GM23338 (cell line): ENCODE results near the gene MMAB. TPM values are rescaled to one million over a fixed set of nuclear protein-coding genes. Genes with fewer than 3 reads are reported as not detected.

Source experiments
- ATAC-seq: fragments of 200-7000 bp; cut with Tn5 transposase; 3 replicates; pipeline ENCODE4 v1.9.1; 2020
- DNase-seq: peaks from one replicate; pipeline ENCODE4 v3.0.0-alpha.2; 2015; ENCODE audit warnings: low spot score
- H2AFZ ChIP-seq: fragments of 200-600 bp; sonication (generic); 2 replicates; pipeline ENCODE4 v1.8.0; 2016; ENCODE audit warnings: antibody characterized with exemption, mild to moderate bottlenecking, moderate library complexity
- H3F3A ChIP-seq: fragments of 200-600 bp; sonication (generic); replicated peaks from 2 replicates; pipeline ENCODE4 v1.8.0; 2017; ENCODE audit warnings: antibody characterized with exemption, mixed run types, low read depth
- H3K27ac ChIP-seq: fragments of 200-600 bp; sonication (generic); 2 replicates; pipeline ENCODE4 v1.6.1; 2016; ENCODE audit warnings: low read depth
- H3K27me3 ChIP-seq: fragments of 200-600 bp; sonication (generic); 2 replicates; pipeline ENCODE4 v1.8.0; 2016; ENCODE audit warnings: mild to moderate bottlenecking, mixed run types, moderate library complexity; ENCODE audit not compliant: insufficient read depth
- H3K36me3 ChIP-seq: fragments of 200-600 bp; sonication (generic); 2 replicates; pipeline ENCODE4 v1.8.0; 2016; ENCODE audit warnings: mild to moderate bottlenecking; ENCODE audit not compliant: insufficient read depth
- H3K4me1 ChIP-seq: fragments of 200-600 bp; sonication (generic); 2 replicates; pipeline ENCODE4 v1.8.0; 2016; ENCODE audit warnings: mild to moderate bottlenecking, moderate library complexity; ENCODE audit not compliant: insufficient read depth
- H3K4me2 ChIP-seq: fragments of 200-600 bp; sonication (generic); 2 replicates; pipeline ENCODE4 v1.7.1; 2017; ENCODE audit warnings: mixed run types
- H3K4me3 ChIP-seq: fragments of 200-600 bp; sonication (generic); 2 replicates; pipeline ENCODE4 v1.6.1; 2016; ENCODE audit warnings: mixed run types
- H3K79me2 ChIP-seq: fragments of 200-600 bp; sonication (generic); replicated peaks from 2 replicates; pipeline ENCODE4 v1.8.0; 2017; ENCODE audit warnings: mild to moderate bottlenecking; ENCODE audit not compliant: insufficient read depth
- H3K9me2 ChIP-seq: fragments of 200-600 bp; sonication (generic); 2 replicates; pipeline ENCODE4 v1.8.0; 2017; ENCODE audit not compliant: insufficient read depth
- H4K20me1 ChIP-seq: fragments of 200-600 bp; sonication (generic); replicated peaks from 2 replicates; pipeline ENCODE4 v1.8.0; 2017; ENCODE audit warnings: mild to moderate bottlenecking; ENCODE audit not compliant: insufficient read depth
- H3K27ac Mint-ChIP-seq: 2 replicates; pipeline ENCODE4 v1.8.0; 2020; ENCODE audit warnings: inconsistent platforms, mild to moderate bottlenecking, moderate library complexity, mixed read lengths
- H3K27me3 Mint-ChIP-seq: 3 replicates; pipeline ENCODE4 v1.8.0; 2022; ENCODE audit warnings: low read depth, mild to moderate bottlenecking, moderate library complexity, mixed read lengths, inconsistent platforms; ENCODE audit not compliant: insufficient read depth, poor library complexity
- H3K36me3 Mint-ChIP-seq: 3 replicates; pipeline ENCODE4 v1.8.0; 2021; ENCODE audit warnings: low read depth, mild to moderate bottlenecking, inconsistent platforms, moderate library complexity, mixed read lengths
- H3K4me1 Mint-ChIP-seq: 3 replicates; pipeline ENCODE4 v1.8.0; 2020; ENCODE audit warnings: mild to moderate bottlenecking, inconsistent platforms, mixed read lengths
- H3K4me3 Mint-ChIP-seq: 3 replicates; pipeline ENCODE4 v1.8.0; 2021; ENCODE audit warnings: moderate library complexity, mild to moderate bottlenecking, inconsistent platforms, mixed read lengths
- H3K9me3 Mint-ChIP-seq: 3 replicates; pipeline ENCODE4 v1.8.0; 2020; ENCODE audit warnings: moderate library complexity, mild to moderate bottlenecking, inconsistent platforms, mixed read lengths
- CREB1 ChIP-seq: fragments of 250-450 bp; sonication (Bioruptor Pico); IDR thresholded peaks from 2 replicates; pipeline ENCODE4 v1.5.0; 2020; ENCODE audit warnings: low read depth, mild to moderate bottlenecking, moderate library complexity
- CTCF ChIP-seq, 2 experiments: fragments of 200-600 bp in 1 of 2; sonication (generic) in 1 of 2; conservative IDR thresholded peaks; 2 replicates each; pipeline versions ENCODE4 v1.5.1 to v1.6.1; 2016 to 2017; ENCODE audit warnings: antibody characterized with exemption in 2 of 2, low read depth in 2 of 2, mild to moderate bottlenecking in 2 of 2, moderate library complexity in 1 of 2
- ETS1 ChIP-seq: IDR thresholded peaks from 2 replicates; pipeline ENCODE4 v1.6.1; 2016; ENCODE audit warnings: antibody characterized with exemption
- EZH2 ChIP-seq: fragments of 200-600 bp; sonication (generic); IDR thresholded peaks from one replicate; pipeline ENCODE4 v1.8.0; 2017; ENCODE audit warnings: antibody characterized with exemption, mild to moderate bottlenecking, low read depth; ENCODE audit not compliant: unreplicated experiment
- EZH2phosphoT487 ChIP-seq: fragments of 200-600 bp; sonication (generic); IDR thresholded peaks from one replicate; pipeline ENCODE4 v1.8.1; 2018; ENCODE audit warnings: antibody characterized with exemption; ENCODE audit not compliant: unreplicated experiment
- NANOG ChIP-seq: IDR thresholded peaks from 2 replicates; pipeline ENCODE4 v1.6.1; 2016; ENCODE audit warnings: antibody characterized with exemption, borderline replicate concordance
- POLR2AphosphoS5 ChIP-seq: IDR thresholded peaks from 2 replicates; pipeline ENCODE4 v1.6.1; 2016; ENCODE audit warnings: antibody characterized with exemption, low read depth
- REST ChIP-seq: IDR thresholded peaks from one replicate; pipeline ENCODE4 v1.6.1; 2018; ENCODE audit warnings: antibody characterized with exemption; ENCODE audit not compliant: unreplicated experiment
- ZNF331 ChIP-seq: fragments of 250-450 bp; sonication (Bioruptor Pico); IDR thresholded peaks from 2 replicates; pipeline ENCODE4 v1.5.0; 2020; ENCODE audit warnings: low read depth, mild to moderate bottlenecking, moderate library complexity
- ZNF462 ChIP-seq: fragments of 250-450 bp; sonication (Bioruptor Pico); IDR thresholded peaks from 2 replicates; pipeline ENCODE4 v1.5.0; 2020; ENCODE audit warnings: mild to moderate bottlenecking, moderate library complexity
- polyA plus RNA-seq: library from polyadenylated mRNA; unstranded; fragments of >200 nt; fragmentation: Nextera tagmentation; extraction: Ambion mirVana; gene quantifications from 2 replicates; pipeline ENCODE4 v1.2.1, GENCODE V29; 2016
- total RNA-seq: library from RNA; depleted of rRNA; stranded (reverse); fragments of >200 nt; shearing (Covaris generic); gene quantifications from 2 replicates; pipeline ENCODE4 v1.2.3, GENCODE V29; 2014

The MMAB gene
- total and polyA plus RNA-seq, 2 experiments from 2014 or later: 24.7 to 38.5 TPM

- no peak overlapping the region for H3K4me3 ChIP-seq
- H3K4me1 Mint-ChIP-seq: peaks cover 15% of the 10 kb centered on the region
- H3K27ac ChIP-seq: no peak overlapping the region
- H3K27ac Mint-ChIP-seq: no peak overlapping the region
- H3K36me3 ChIP-seq: no peaks in the 10 kb centered on the region
- H3K79me2 ChIP-seq: no peaks in the 10 kb centered on the region
- H3K27me3 Mint-ChIP-seq: peaks cover 5% of the 10 kb centered on the region
- no peaks in the 10 kb centered on the region for H3K27me3 ChIP-seq
- TF ChIP-seq NANOG: no peak
- TF ChIP-seq REST: no peak
- no peak for TF ChIP-seq EZH2
- TF ChIP-seq CREB1 (CRISPR knock-in tag): no peak
- TF ChIP-seq POLR2AphosphoS5: no peak
- TF ChIP-seq CTCF (conservative IDR thresholded peaks at IDR 0.05; ENCODE audit: low read depth in 2 of 2): no peak
- TF ChIP-seq ZNF462 (CRISPR knock-in tag): no peak
- TF ChIP-seq ZNF331: no peak
- no peak for TF ChIP-seq EZH2phosphoT487
- TF ChIP-seq ETS1: no peak
- H2AFZ ChIP-seq: no peak overlapping the region
- ATAC-seq: no peak
- no peak overlapping the region for H3K4me3 Mint-ChIP-seq
- no peak overlapping the region for H3K4me2 ChIP-seq
- H3K4me1 ChIP-seq: peaks cover 3% of the 10 kb centered on the region; the same call in 1 of the 2 replicates
- no peaks in the 10 kb centered on the region for H3K9me2 ChIP-seq
- H3K36me3 Mint-ChIP-seq: no peaks in the 10 kb centered on the region
- DNase-seq: no peak
- H3K9me3 Mint-ChIP-seq: no peaks in the 10 kb centered on the region
- no peaks in the 10 kb centered on the region for H3F3A ChIP-seq
- H4K20me1 ChIP-seq: no peaks in the 10 kb centered on the region
These were observed 27.2 kb upstream of the MMAB start for GRCh38 chr12:109600481-109600880.
